PC-9 (cell line): ENCODE measurements around the gene KAT8. TPM values are rescaled to one million over a fixed set of nuclear protein-coding genes. Genes with fewer than 3 reads are reported as not detected.
A peak's percentile ranks its signal among the peaks of the same experiment; 100 is the strongest.
"Not testable (repeated sequence)": the region's sequence is repeated elsewhere in the genome, so short reads cannot be mapped to it uniquely, and the experiment has no call there.

ENCODE experiments used
- BruUV-seq: library from RNA; stranded (reverse); fragments of 400-500 nt; replicated peaks from 2 replicates; lab custom pipeline; 2021; lab: Mats Ljungman, UMichigan
- CTCF ChIA-PET: fragments of 300-600 bp; sonication (Branson Sonifier 250); formaldehyde crosslinking; loops from one replicate; lab custom pipeline; 2022; ENCODE audit warnings: antibody characterized with exemption; lab: Charles Lee
- POLR2A ChIA-PET: fragments of 300-600 bp; sonication (Branson Sonifier 250); formaldehyde crosslinking; loops from one replicate; lab custom pipeline; 2022; ENCODE audit warnings: antibody characterized with exemption; ENCODE audit not compliant: unreplicated experiment; lab: Charles Lee
- DNase-seq, 2 experiments: peaks; one replicate each; pipeline versions ENCODE4 v3.0.0 to v3.0.0-alpha.2; 2015 to 2022; ENCODE audit warnings: mixed read lengths in 1 of 2
- H2AFZ ChIP-seq: fragments of 200-600 bp; sonication (generic); 2 replicates; pipeline ENCODE4 v1.8.1; 2017; ENCODE audit warnings: antibody characterized with exemption
- H3F3A ChIP-seq: fragments of 200-600 bp; sonication (generic); 2 replicates; pipeline ENCODE4 v1.8.1; 2017; ENCODE audit warnings: antibody characterized with exemption, mild to moderate bottlenecking, low read depth; ENCODE audit not compliant: insufficient read depth
- H3K27ac ChIP-seq: fragments of 200-600 bp; sonication (generic); 2 replicates; pipeline ENCODE4 v1.6.1; 2016; ENCODE audit warnings: mixed run types
- H3K27me3 ChIP-seq: fragments of 200-600 bp; sonication (generic); 2 replicates; pipeline ENCODE4 v1.6.1; 2016; ENCODE audit warnings: low read depth, mixed run types; ENCODE audit not compliant: insufficient read depth
- H3K36me3 ChIP-seq: fragments of 200-600 bp; sonication (generic); 2 replicates; pipeline ENCODE4 v1.6.1; 2016; ENCODE audit warnings: low read depth, mixed run types
- H3K4me1 ChIP-seq: fragments of 200-600 bp; sonication (generic); replicated peaks from 2 replicates; pipeline ENCODE4 v1.6.1; 2016; ENCODE audit warnings: mixed run types; ENCODE audit not compliant: insufficient read depth
- H3K4me2 ChIP-seq: fragments of 200-600 bp; sonication (generic); 2 replicates; pipeline ENCODE4 v1.6.1; 2017; ENCODE audit warnings: mixed run types
- H3K4me3 ChIP-seq: fragments of 200-600 bp; sonication (generic); 2 replicates; pipeline ENCODE4 v1.6.1; 2016; ENCODE audit warnings: mixed run types
- H3K79me2 ChIP-seq: fragments of 200-600 bp; sonication (generic); 2 replicates; pipeline ENCODE4 v1.6.1; 2017; ENCODE audit warnings: low read depth, mixed run types
- H3K9me2 ChIP-seq: fragments of 200-600 bp; sonication (generic); 2 replicates; pipeline ENCODE4 v1.8.1; 2017; ENCODE audit warnings: mild to moderate bottlenecking; ENCODE audit not compliant: insufficient read depth
- H3K9me3 ChIP-seq: fragments of 200-600 bp; sonication (generic); 2 replicates; pipeline ENCODE4 v1.8.1; 2016; ENCODE audit warnings: low read depth; ENCODE audit not compliant: insufficient read depth
- H4K20me1 ChIP-seq: fragments of 200-600 bp; sonication (generic); 2 replicates; pipeline ENCODE4 v1.8.1; 2017; ENCODE audit not compliant: insufficient read depth
- CTCF ChIP-seq: fragments of 200-600 bp; sonication (generic); conservative IDR thresholded peaks from 2 replicates; pipeline ENCODE4 v1.6.1; 2017; ENCODE audit warnings: mixed run types, antibody characterized with exemption, mild to moderate bottlenecking, moderate library complexity
- EZH2 ChIP-seq: fragments of 200-600 bp; sonication (generic); IDR thresholded peaks from 2 replicates; pipeline ENCODE4 v1.8.0; 2017; ENCODE audit warnings: antibody characterized with exemption, low read depth
- intact Hi-C: fragments of 100-400 bp; cut with micrococcal nuclease; formaldehyde crosslinking; loops from one replicate; pipeline ENCODE4 v1.10.0; 2022; ENCODE audit not compliant: unreplicated experiment
- total RNA-seq: library from RNA; stranded (reverse); gene quantifications from 2 replicates; pipeline ENCODE4 v1.2.3, GENCODE V29; 2021

The KAT8 gene
- total RNA-seq, 1 experiment from 2014 or later, result 81.4 TPM

GRCh38 chr16:31135535-31136286 lies 18.2 kb downstream of the KAT8 start, which contains the start of gene PRSS8:
PRSS8 (minus strand) TSS chr16:31135727; CDS start chr16:31135498, 229 bp downstream.
- CTCF ChIA-PET, result no interaction called here
- Histone ChIP-seq H3K79me2 (peaks cover 12% of the 10 kb centered on the region), H2AFZ (no peak within 1 kb of the TSS), H3K9me2 (no peaks in the 10 kb centered on the region), H3K4me1 (peaks cover 66% of the 10 kb centered on the region), H4K20me1 (no peaks in the 10 kb centered on the region), H3K9me3 (no peaks in the 10 kb centered on the region), H3K4me2 (peak within 1 kb of the TSS; percentile 75), H3K4me3 (peak within 1 kb of the TSS; percentile 59), H3F3A (peaks cover 41% of the 10 kb centered on the region), H3K36me3 (no peaks in the 10 kb centered on the region), H3K27ac (peak within 1 kb of the TSS; percentile 71), H3K27me3 (no peaks in the 10 kb centered on the region)
- POLR2A ChIA-PET, result interaction anchor here (0.5 to 3.1 kb wide), 5 partner anchors 18 to 194 kb away, joined by 3 to 29 read pairs (median 5); partner anchors contain the start of genes KAT8 and ZNF668
- BruUV-seq, result no TSS peak
- TF ChIP-seq CTCF (no peak), EZH2 (no peak)
- DNase-seq, result peak; percentile 73 to 89
- intact Hi-C loops, result loop anchor here (2.0 kb wide), 1 partner anchor 61 kb away; the partner anchor contains the start of genes ZNF646 and ZNF668

- Histone ChIP-seq H4K20me1 (no peaks in the 10 kb centered on the region), H3K27me3 (no peaks in the 10 kb centered on the region), H3K4me2 (peak overlapping the region; percentile 75), H3K36me3 (no peaks in the 10 kb centered on the region), H3K4me1 (peaks cover 67% of the 10 kb centered on the region), H3K9me2 (no peaks in the 10 kb centered on the region), H2AFZ (no peak overlapping the region), H3F3A (peaks cover 44% of the 10 kb centered on the region), H3K4me3 (no peak overlapping the region), H3K9me3 (no peaks in the 10 kb centered on the region), H3K79me2 (peaks cover 12% of the 10 kb centered on the region), H3K27ac (no peak overlapping the region)
- DNase-seq, result no peak
- ChIA-PET CTCF (no interaction called here), POLR2A (interaction anchor here (0.5 to 3.1 kb wide), 3 partner anchors 19 to 194 kb away, joined by 3 to 29 read pairs (median 11); partner anchors contain the start of gene KAT8)
- TF ChIP-seq EZH2, result no peak
- TF ChIP-seq CTCF, result no peak
- no TSS peak for BruUV-seq
- intact Hi-C loops, result no loop called here
Measured at GRCh38 chr16:31136287-31136662, 18.8 kb downstream of the KAT8 start.

GRCh38 chr16:31136822-31137499 lies 19.5 kb downstream of the KAT8 start:
- intact Hi-C loops, H3K4me2 ChIP-seq, H3K9me3 ChIP-seq, BruUV-seq, H2AFZ ChIP-seq, H3K9me2 ChIP-seq, H3K27me3 ChIP-seq, H3K27ac ChIP-seq, DNase-seq, H3K4me3 ChIP-seq, H4K20me1 ChIP-seq, H3K36me3 ChIP-seq: not testable (repeated sequence)
- ChIA-PET POLR2A (interaction anchor here (3.1 kb wide), 1 partner anchor 19 kb away, joined by 29 read pairs; the partner anchor contains the start of gene KAT8), CTCF (interaction anchor here (0.7 kb wide), 1 partner anchor 91 kb away, joined by 4 read pairs; no protein-coding TSS in a partner anchor)
- Histone ChIP-seq H3K4me1 (peaks cover 66% of the 10 kb centered on the region), H3F3A (peaks cover 47% of the 10 kb centered on the region), H3K79me2 (peaks cover 12% of the 10 kb centered on the region)
